Brain microvascular endothelial cell (primary cell): ENCODE results near the gene PADI2.

Experiments
- DNase-seq: peaks from one replicate; pipeline ENCODE4 v3.0.0-alpha.2; 2020
- H3K27ac ChIP-seq: fragments of 250-450 bp; sonication (Bioruptor Pico); 2 replicates; pipeline ENCODE4 v1.5.1; 2020; ENCODE audit warnings: mild to moderate bottlenecking, moderate library complexity
- H3K27me3 ChIP-seq: fragments of 250-450 bp; sonication (Bioruptor Pico); replicated peaks from 2 replicates; pipeline ENCODE4 v1.5.1; 2020; ENCODE audit warnings: mild to moderate bottlenecking
- H3K36me3 ChIP-seq: fragments of 250-450 bp; sonication (Bioruptor Pico); replicated peaks from 2 replicates; pipeline ENCODE4 v1.5.1; 2020; ENCODE audit warnings: mild to moderate bottlenecking
- H3K4me3 ChIP-seq: 2 replicates; pipeline ENCODE4 v1.5.1; 2011; ENCODE audit warnings: low read depth, mild to moderate bottlenecking, control low read depth, low read length, moderate library complexity
- CTCF ChIP-seq: IDR thresholded peaks from 2 replicates; pipeline ENCODE4 v1.5.1; 2011; ENCODE audit warnings: low read depth, mild to moderate bottlenecking, moderate library complexity, low read length, control low read depth, inconsistent platforms; ENCODE audit errors: missing control alignments
- in situ Hi-C: cut with HindIII; loops from 2 replicates; pipeline ENCODE4 v1.10.0; 2017; ENCODE audit warnings: low sequenced_read_pairs, low pct_ligation_motif_present

PADI2 gene

GRCh38 chr1:17061892-17062291, 57.4 kb downstream of the PADI2 start:
- Histone ChIP-seq H3K27ac (no peak overlapping the region), H3K36me3 (no peaks in the 10 kb centered on the region), H3K4me3 (no peak overlapping the region), H3K27me3 (no peaks in the 10 kb centered on the region)
- DNase-seq, result no peak
- TF ChIP-seq CTCF, result no peak
- in situ Hi-C loops, result no loop called here

- Histone ChIP-seq H3K4me3 (no peak overlapping the region), H3K27me3 (no peaks in the 10 kb centered on the region), H3K36me3 (no peaks in the 10 kb centered on the region), H3K27ac (no peak overlapping the region)
- TF ChIP-seq CTCF, result no peak
- in situ Hi-C loops, result no loop called here
- no peak for DNase-seq
Measured at GRCh38 chr1:17061486-17061885, 57.8 kb downstream of the PADI2 start.

GRCh38 chr1:17060306-17060749, 58.9 kb downstream of the PADI2 start:
- no peak overlapping the region for H3K4me3 ChIP-seq
- TF ChIP-seq CTCF, result no peak
- DNase-seq, result no peak
- no peaks in the 10 kb centered on the region for H3K36me3 ChIP-seq
- in situ Hi-C loops, result no loop called here
- H3K27ac ChIP-seq, result no peak overlapping the region
- no peaks in the 10 kb centered on the region for H3K27me3 ChIP-seq

- H3K4me3 ChIP-seq, result no peak overlapping the region
- in situ Hi-C loops, result no loop called here
- peak; percentile 57 for DNase-seq
- no peaks in the 10 kb centered on the region for H3K36me3 ChIP-seq
- no peaks in the 10 kb centered on the region for H3K27me3 ChIP-seq
- no peak overlapping the region for H3K27ac ChIP-seq
- peak; percentile 91 for TF ChIP-seq CTCF
Measured at GRCh38 chr1:17059391-17060305, 59.6 kb downstream of the PADI2 start.

GRCh38 chr1:17056551-17056950, 62.7 kb downstream of the PADI2 start:
- in situ Hi-C loops, result no loop called here
- H3K4me3 ChIP-seq, result no peak overlapping the region
- no peaks in the 10 kb centered on the region for H3K27me3 ChIP-seq
- H3K27ac ChIP-seq, result no peak overlapping the region
- no peaks in the 10 kb centered on the region for H3K36me3 ChIP-seq
- DNase-seq, result no peak
- no peak for TF ChIP-seq CTCF
